Tibial nerve (tissue), 3 donors: Measurements from ENCODE around the gene POPDC3.

Source experiments
- CTCF ChIP-seq, 5 experiments: fragments of 200-600 bp in 3 of 5; fragments of 450-650 bp in 2 of 5; sonication (generic) in 3 of 5; IDR thresholded peaks; one replicate each; pipeline ENCODE4 v1.5.1; 2016 to 2019; ENCODE audit warnings: antibody characterized with exemption in 5 of 5, mild to moderate bottlenecking in 3 of 5, moderate library complexity in 2 of 5
- POLR2A ChIP-seq, 2 donors: fragments of 450-650 bp; IDR thresholded peaks; one replicate each; pipeline ENCODE4 v1.6.1; 2017; ENCODE audit warnings: antibody characterized with exemption in 2 of 2, mild to moderate bottlenecking in 2 of 2, moderate library complexity in 2 of 2

GRCh38 chr6:105120570-105120969, 59.2 kb downstream of the POPDC3 start:
- no peak for TF ChIP-seq CTCF (IDR thresholded peaks at IDR 0.05)
- TF ChIP-seq POLR2A (IDR thresholded peaks at IDR 0.05) = no peak
